Mucosa of descending colon (tissue), 3 donors: Measurements from ENCODE around the gene METTL9. TPM values are rescaled to one million over a fixed set of nuclear protein-coding genes. Genes with fewer than 3 reads are reported as not detected.
A peak's percentile ranks its signal among the peaks of the same experiment; 100 is the strongest.
"Not testable (repeated sequence)": the region's sequence is repeated elsewhere in the genome, so short reads cannot be mapped to it uniquely, and the experiment has no call there.

Experiments used
- ATAC-seq: fragments of 200-7000 bp; cut with Tn5 transposase; one replicate; pipeline ENCODE4 v1.9.1; 2020; ENCODE audit warnings: mild to moderate bottlenecking, moderate library complexity
- DNase-seq, 3 donors: peaks; one replicate each; pipeline ENCODE4 v3.0.0-alpha.2; 2020
- H3K36me3 ChIP-seq: fragments of 200-600 bp; one replicate; pipeline ENCODE4 v1.8.0; 2021; ENCODE audit warnings: low read depth, mild to moderate bottlenecking
- H3K4me1 ChIP-seq: fragments of 200-600 bp; one replicate; pipeline ENCODE4 v1.8.0; 2021; ENCODE audit warnings: low read depth, mild to moderate bottlenecking
- H3K4me3 ChIP-seq: fragments of 200-600 bp; one replicate; pipeline ENCODE4 v1.8.0; 2021; ENCODE audit warnings: mild to moderate bottlenecking
- H3K9me3 ChIP-seq: fragments of 200-600 bp; one replicate; pipeline ENCODE4 v1.8.0; 2021; ENCODE audit warnings: mild to moderate bottlenecking
- intact Hi-C, 2 donors: fragments of 100-400 bp; cut with DNase I in 1 of 2; cut with micrococcal nuclease in 1 of 2; formaldehyde crosslinking; loops; one replicate each; pipeline versions ENCODE4 v1.11.0 to v1.11.1; 2022; cut with DNase I, micrococcal nuclease
- total RNA-seq, 3 donors: library from RNA; stranded (reverse); fragmentation: NEBNext Ultra II Directional in 2 of 3; extraction: Animal tissue kit (Norgen Biotek cat#: 25700) in 2 of 3; gene quantifications; one replicate each; pipeline versions ENCODE4 v1.2.1 to v1.2.4, GENCODE V29; 2021 to 2023
- TF ChIP-seq, protein P1 (sequence below): fragments of 200-600 bp; IDR thresholded peaks from one replicate; pipeline ENCODE4 v1.8.0; 2022; ENCODE audit warnings: antibody characterized with exemption, mild to moderate bottlenecking
- donor health status: DM: no; HTN: no; CAD: no; lungs with moderate emphysema.
- donor health status: DM: no; HTN: no; CAD: no.
- donor health status: DM: no; HTN: yes; CAD: no.

Gene METTL9
- total RNA-seq, 3 donors from 2014 or later = 60.8 to 76.5 (median 62.8) TPM

DNA sequence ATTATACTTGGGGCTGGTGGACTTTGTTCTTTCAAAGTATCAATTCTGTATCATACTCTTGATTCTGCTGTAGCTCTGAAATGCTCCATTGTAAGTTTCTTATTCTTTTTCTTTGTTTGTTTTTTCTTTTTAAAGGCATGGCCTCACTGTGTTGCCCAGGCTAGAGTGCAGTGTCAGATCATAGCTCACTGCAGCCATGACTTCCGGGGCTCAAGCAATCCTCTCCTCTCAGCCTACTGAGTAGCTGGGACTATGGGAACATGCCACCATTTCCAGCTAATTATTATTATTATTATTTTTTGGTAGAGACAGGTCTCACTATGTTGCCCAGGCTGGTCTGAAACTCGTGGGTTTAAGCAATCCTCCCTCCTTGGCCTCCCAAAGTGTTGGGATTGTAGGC, 38.9 kb upstream of the METTL9 start:
- no peaks in the 10 kb centered on the region for H3K9me3 ChIP-seq
- H3K4me1 ChIP-seq = no peaks in the 10 kb centered on the region
- no peak overlapping the region for H3K4me3 ChIP-seq
- ATAC-seq (no peak), DNase-seq (no peak)
- TF ChIP-seq, protein P1, sequence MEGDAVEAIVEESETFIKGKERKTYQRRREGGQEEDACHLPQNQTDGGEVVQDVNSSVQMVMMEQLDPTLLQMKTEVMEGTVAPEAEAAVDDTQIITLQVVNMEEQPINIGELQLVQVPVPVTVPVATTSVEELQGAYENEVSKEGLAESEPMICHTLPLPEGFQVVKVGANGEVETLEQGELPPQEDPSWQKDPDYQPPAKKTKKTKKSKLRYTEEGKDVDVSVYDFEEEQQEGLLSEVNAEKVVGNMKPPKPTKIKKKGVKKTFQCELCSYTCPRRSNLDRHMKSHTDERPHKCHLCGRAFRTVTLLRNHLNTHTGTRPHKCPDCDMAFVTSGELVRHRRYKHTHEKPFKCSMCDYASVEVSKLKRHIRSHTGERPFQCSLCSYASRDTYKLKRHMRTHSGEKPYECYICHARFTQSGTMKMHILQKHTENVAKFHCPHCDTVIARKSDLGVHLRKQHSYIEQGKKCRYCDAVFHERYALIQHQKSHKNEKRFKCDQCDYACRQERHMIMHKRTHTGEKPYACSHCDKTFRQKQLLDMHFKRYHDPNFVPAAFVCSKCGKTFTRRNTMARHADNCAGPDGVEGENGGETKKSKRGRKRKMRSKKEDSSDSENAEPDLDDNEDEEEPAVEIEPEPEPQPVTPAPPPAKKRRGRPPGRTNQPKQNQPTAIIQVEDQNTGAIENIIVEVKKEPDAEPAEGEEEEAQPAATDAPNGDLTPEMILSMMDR = no peak
- H3K36me3 ChIP-seq = no peaks in the 10 kb centered on the region
- intact Hi-C loops = no loop called here

DNA sequence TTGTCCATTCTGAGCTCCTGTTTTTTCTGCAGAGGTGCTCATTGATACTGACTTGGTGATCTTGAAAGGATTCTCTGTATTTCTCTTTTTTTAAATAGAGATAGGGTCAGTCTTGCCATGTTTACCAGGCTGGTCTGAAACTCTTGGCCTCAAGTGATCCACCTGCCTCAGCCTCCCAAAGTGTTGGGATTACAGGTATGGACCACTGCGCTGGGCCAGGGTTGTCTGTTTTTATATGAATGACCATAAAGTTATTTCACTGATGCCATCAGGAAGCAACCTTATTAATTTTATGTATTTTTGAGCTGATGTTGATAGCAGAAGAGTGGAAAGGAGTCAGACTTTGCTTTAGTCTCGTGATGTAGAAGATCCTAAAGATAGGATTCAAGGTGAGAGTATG, 35.7 kb upstream of the METTL9 start:
- H3K36me3 ChIP-seq = no peaks in the 10 kb centered on the region
- DNase-seq = no peak
- TF ChIP-seq, protein P1 = no peak
- no peaks in the 10 kb centered on the region for H3K4me1 ChIP-seq
- H3K9me3 ChIP-seq = no peaks in the 10 kb centered on the region
- intact Hi-C loops = no loop called here
- no peak overlapping the region for H3K4me3 ChIP-seq
- ATAC-seq = no peak

DNA sequence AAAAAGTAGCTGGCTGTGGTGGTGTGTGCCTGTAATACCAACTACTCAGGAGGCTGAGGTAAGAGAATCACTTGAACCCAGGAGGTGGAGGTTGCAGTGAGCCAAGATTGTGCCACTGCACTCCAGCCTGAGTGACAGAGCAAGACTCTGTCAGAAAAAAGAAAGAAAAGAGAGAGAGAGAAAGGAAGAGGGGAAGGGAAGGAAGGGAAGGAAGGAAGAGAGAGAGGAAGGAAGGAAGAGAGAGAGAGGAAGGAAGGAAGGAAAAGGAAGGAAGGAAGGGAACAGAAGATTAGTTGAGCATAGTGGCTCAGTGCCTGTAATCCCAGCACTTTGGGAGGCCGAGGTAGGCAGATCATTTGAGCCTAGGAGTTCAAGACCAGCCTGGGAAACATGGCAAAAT, 35.0 kb upstream of the METTL9 start:
- intact Hi-C loops, ATAC-seq, H3K9me3 ChIP-seq, DNase-seq, H3K4me1 ChIP-seq, H3K4me3 ChIP-seq, H3K36me3 ChIP-seq: not testable (repeated sequence)

DNA sequence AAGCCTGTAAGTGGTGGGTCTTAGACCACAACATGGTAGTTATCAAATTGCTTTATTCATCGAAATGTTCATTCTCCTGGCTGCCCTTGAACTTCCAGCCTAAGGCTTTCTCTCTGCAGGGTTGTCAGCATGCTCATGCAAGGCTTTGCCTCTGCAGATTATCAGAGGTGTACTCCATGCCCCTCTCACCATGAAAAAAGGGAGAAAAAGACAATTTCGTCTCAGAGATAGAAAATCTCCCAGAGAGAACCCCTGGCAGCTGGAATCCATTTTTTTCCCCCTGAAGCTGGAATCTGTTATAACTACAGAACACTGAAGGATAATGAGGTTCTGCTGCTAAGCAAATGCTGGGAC, 33.9 kb upstream of the METTL9 start:
- intact Hi-C loops = no loop called here
- Histone ChIP-seq H3K4me1 (no peaks in the 10 kb centered on the region), H3K36me3 (no peaks in the 10 kb centered on the region), H3K4me3 (no peak overlapping the region), H3K9me3 (no peaks in the 10 kb centered on the region)
- ATAC-seq = no peak
- DNase-seq = no peak
- TF ChIP-seq, protein P1 = no peak

DNA sequence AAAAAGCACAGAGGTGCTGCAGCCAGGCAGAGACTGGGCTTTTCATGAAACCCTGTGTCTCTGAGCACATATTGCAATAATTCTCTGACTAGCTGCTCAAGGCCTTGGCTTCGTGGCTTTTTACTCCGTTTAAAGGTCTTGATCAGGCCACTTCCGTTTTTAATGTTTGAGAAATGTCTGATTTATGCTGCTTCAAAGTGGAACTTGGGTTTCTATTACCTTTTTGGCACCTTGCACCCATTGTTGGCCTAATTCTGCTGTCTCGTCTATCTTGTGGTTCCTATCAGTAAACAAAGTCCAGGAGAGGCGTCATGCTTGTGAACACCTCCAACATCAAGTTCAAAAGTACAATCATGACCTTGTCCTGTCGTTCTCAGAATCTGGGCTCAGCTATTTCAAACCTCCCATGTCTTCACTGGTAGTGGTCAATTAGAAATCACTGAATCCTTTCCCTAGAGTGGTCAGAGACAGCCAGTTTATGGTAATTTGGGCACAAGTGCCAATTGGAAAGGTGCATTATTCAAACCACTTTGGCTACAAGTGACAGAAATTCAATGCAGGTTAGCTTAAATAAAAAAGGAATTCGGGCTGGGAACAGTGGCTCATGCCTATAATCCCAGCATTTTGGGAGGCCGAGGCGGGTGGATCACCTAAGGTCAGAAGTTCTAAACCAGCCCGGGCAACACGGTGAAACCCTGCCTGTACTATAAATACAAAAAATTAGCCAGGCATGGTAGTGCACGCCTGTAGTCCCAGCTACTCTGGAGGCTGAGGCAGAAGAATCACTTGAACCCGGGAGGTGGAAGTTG, 33.3 kb upstream of the METTL9 start:
- Histone ChIP-seq H3K4me3 (no peak overlapping the region), H3K36me3 (no peaks in the 10 kb centered on the region), H3K4me1 (no peaks in the 10 kb centered on the region), H3K9me3 (no peaks in the 10 kb centered on the region)
- intact Hi-C loops = no loop called here
- no peak for DNase-seq
- TF ChIP-seq, protein P1 = no peak
- ATAC-seq = peak; percentile 42

DNA sequence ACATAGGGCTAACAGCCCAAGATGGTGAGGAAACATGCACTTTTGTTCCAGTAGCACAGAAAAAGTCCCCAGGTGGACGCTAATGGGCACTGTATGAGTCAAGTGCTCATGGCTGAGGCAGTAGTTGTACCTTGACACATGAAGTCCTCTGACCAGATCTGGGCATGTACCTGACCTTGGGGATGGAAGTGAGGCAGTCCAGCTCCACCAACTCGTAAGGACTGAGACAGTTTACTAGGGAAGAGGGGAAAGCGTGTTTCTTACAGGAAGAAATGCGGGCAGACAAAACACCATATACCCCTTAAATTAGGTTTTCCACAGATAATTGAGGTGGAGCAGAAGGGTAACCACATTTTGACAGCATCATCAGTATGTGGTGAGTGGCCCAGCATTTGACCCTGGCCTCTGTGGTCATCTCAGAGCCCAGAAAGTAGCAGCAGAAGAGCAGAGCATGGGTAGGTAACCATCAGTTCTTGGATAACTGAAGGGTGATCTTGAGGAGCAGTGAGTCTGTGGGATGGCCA, 32.4 kb upstream of the METTL9 start:
- ATAC-seq = peak; percentile 29
- Histone ChIP-seq H3K4me3 (no peak overlapping the region), H3K9me3 (no peaks in the 10 kb centered on the region), H3K4me1 (no peaks in the 10 kb centered on the region), H3K36me3 (no peaks in the 10 kb centered on the region)
- DNase-seq = no peak
- TF ChIP-seq, protein P1 = no peak
- intact Hi-C loops = no loop called here

DNA sequence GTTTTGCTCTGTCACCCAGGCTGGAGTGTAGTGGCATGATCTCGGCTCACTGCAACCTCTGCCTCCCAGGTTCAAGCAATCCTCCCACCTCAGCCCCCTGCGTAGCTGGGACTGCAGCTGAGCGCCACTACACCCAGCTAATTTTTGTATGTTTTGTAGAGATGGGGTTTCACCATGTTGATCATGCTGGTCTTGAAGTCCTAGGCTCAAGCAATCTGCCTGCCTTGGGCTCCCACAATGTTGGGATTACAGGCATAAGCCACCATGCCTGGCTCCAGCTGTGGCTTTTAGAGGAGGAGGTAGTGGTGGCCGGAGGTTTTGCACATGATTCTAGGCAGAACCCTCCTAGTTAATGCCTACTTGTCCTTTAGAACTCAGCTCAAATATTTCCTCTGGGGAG, 31.9 kb upstream of the METTL9 start:
- H3K4me3 ChIP-seq, H3K36me3 ChIP-seq, ATAC-seq, DNase-seq, H3K4me1 ChIP-seq, H3K9me3 ChIP-seq, intact Hi-C loops: not testable (repeated sequence)
